NCI-H345 treated with DMSO at 0.1 percent for 48 hours (cell line): ENCODE results near the gene AGPAT3.
"Not testable (repeated sequence)": the region's sequence is repeated elsewhere in the genome, so short reads cannot be mapped to it uniquely, and the experiment has no call there.

Experiments
- DNase-seq: peaks from one replicate; lab custom pipeline; 2025; ENCODE audit not compliant: unreplicated experiment; lab: John Stamatoyannopoulos, UW

AGPAT3 gene

GRCh38 chr21:43881935-43882334, 16.9 kb downstream of the AGPAT3 start:
- no peak for DNase-seq

DNA sequence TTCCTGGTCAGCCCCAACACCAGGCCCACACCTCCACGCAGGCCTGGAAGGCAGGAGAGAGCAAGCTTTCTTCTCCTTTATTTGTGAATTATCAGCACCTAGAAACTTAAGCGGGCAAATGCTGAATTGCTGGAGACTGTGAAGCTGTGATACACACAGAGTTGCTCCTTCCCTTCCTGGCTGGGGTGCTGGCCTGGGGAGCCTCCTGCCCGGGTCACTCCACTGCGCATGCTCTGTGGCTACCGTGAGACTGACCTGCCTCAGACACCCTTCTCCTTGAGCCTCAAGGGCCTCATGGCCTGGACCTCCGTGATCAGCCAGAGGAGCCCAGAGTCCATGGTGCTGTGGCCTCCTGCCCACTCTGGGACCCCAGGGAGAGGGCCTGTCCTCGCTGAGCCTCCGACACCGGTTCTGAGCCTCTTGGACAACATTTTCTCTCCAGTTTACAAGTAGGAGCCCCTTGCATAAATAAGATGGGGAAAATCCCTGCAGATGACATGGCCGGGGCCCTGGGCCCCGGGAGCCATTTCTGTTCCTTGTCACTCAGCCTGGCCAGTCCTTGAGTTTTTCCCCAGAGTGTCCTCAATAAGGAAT, 18.0 kb downstream of the AGPAT3 start:
- DNase-seq, result no peak

DNA sequence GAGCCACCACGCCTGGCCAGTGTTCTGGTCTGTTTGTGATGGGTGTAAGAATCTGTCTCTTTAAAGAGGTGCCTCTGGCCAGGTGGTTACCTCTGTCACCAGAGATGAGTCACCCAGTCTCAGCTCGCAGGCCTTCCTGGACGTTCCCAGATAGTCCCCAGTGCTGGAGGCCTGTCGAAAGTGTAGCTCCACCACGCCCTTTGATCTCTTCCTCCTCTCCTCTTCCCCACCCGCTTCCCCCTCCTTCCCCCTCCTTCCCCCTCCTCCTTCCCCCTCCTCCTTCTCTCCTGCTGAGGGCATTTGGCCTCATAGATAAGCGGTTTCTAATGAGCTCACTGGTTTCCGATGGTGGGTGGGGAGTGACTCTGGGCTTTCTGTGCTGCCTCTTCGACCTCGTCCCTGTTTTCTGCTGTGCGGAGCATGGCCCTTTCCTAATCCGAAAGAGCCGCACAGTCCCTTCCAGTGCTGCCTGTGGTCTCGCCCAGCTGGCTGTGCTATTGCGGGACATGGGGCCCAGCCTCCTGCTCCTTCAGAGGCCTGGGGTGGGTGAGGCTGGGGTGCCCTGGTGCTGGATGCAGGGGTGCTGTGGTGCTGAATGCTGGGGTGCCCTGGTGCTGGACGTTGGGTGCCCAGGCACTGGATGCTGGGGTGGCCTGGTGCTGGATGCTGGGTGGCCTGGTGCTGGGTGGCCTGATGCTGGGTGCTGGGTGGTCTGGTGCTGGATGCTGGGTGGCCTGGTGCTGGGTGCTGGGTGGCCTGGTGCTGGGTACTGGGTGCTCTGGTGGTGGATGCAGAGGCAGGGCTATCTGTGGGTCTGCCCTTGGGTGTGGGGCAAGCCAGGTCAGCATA, 19.2 kb downstream of the AGPAT3 start:
- DNase-seq, result no peak

DNA sequence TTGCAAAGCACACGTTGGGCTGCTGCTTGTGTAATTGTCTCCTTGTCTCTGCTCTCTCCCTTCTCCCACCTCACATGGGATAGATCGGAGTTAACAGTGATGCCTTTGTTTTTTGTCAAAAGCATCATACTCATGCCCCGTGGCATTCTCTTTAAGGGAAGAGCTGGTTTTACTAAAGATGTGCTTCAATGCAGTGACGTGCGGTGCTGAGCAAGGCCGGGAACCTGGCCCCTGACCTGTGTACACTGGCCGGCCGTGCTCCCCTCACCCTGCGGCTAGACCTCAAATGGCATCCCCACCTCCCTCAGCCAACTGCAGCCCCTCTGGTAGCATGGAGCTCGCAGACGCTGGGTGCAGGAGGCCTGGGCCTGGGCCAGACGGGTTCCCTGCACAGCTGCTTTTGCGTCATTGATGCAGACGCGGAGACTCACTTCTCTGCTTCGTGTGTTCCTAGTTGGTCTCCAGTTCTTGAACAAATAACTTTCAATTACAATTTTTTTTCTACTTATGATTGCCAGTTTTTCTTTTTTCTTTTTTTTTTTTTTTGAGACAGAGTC, 19.9 kb downstream of the AGPAT3 start:
- DNase-seq, result no peak

DNA sequence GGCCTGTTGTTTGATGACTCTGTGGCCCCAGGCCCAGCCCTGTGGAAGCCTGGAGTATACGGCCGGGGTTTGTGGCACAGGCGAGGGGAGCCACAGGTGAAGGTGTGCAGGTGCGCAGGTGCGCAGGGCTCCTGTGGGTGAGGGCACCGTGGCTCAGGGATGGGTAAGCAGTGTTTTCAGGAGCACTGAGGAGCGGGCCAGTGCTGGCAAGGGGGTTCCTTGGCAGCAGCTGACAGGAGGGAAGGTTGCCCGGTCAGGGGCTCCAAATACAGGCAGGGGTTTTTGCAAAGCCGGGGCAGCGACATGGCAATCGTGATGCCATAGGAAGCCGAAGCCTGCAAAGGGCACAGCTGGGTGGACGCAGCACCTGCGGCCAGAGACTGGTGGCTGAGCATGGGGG, 20.7 kb downstream of the AGPAT3 start:
- no peak for DNase-seq

DNA sequence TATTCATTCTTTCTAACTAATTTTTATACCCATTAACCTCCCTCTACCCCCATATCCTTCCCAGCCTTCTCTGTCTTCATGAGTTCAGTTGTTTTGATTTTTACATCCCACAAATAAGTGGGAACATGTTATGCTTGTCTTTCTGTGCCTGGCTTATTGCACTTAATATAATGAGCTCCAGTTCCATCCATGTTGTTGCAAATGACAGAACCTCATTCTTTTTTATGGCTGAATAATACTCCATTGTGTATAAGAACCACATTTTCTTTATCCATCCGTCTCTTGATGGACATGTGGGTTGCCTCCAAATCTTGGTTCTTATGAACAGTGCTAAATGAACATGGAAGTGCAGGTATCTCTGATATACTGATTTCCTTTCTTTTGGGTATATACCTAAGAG, 21.5 kb downstream of the AGPAT3 start:
- no peak for DNase-seq

- DNase-seq, result no peak
Measured at GRCh38 chr21:43889069-43889468, 24.0 kb downstream of the AGPAT3 start.

GRCh38 chr21:43890042-43890441, 25.0 kb downstream of the AGPAT3 start:
- no peak for DNase-seq

DNA sequence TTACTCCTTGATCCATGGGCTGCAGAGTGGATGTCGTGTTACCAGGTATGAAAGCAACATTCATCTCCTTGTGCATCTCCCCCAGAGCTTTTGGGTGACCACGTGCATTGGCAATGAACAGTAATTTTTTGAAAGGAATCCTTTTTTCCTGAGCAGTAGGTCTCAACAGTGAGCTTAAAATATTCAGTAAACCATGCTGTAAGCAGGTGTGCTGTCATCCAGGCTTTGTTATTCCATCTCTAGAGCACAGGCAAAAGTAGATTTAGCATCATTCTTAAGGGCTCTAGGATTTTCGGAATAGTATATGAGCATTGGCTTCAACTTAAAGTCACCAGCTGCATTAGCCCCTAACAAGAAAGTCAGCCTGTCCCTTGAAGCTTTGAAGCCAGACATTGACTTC, 27.3 kb downstream of the AGPAT3 start:
- no peak for DNase-seq

GRCh38 chr21:43892984-43893535, 28.0 kb downstream of the AGPAT3 start:
- DNase-seq, result no peak

GRCh38 chr21:43893536-43894205, 28.6 kb downstream of the AGPAT3 start:
- DNase-seq, result no peak

DNA sequence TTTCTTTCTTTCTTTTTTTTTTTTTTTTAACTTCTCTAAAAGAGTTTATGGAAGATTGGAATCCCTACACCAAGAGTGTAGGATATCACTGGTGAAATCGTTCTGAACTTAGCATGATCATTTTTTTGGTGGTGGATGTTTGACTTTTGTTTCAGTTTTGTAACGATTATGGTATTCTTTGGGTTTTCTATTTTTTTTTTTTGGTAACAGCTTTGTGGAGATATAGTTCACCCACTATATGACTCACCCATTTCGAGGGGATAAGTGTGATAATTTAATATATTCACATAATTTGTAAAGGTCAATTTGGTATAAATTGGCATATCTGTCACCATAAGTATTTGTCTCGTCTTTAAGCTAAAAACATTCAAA, 29.2 kb downstream of the AGPAT3 start:
- no peak for DNase-seq

DNA sequence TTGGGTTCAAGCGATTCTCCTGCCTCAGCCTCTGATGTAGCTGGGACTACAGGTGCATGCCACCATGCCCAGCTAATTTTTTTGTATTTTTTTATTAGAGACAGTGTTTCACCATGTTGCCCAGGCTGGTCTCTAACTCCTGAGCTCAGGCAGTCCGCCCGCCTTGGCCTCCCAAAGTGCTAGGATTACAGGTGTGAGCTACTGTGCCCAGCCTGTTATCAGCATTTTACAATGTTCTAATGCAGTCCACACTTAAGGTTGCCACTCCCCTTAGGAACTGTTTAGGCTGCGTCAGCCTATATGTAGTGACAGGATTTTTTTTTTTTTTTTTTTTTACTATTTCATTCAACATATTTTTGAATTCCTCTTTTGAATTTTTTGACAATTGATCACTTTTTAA, 30.2 kb downstream of the AGPAT3 start:
- no peak for DNase-seq

GRCh38 chr21:43896696-43897299, 31.8 kb downstream of the AGPAT3 start:
- DNase-seq, result not testable (repeated sequence)

- DNase-seq, result no peak
Measured at GRCh38 chr21:43899307-43900077, 34.5 kb downstream of the AGPAT3 start.

GRCh38 chr21:43900078-43900385, 35.0 kb downstream of the AGPAT3 start:
- DNase-seq, result no peak

DNA sequence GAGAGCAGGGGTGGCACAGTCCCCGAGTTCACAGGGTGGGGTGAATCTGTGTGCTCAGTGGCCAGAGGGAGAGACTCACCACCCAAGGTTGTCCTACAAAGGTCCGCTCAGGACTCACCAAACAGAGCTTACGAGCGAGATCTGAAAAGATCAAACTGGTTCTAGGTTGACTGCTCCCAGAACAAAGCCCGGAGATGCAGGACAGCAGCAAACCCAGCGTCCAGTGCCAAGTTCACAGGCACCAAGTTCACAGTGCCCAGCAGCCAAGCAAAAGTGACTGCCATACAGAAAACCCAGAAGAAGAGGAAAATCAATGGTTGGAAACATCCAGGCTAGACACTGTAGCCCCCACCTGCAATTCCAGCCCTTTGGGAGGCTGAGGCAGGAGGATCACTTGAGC, 35.7 kb downstream of the AGPAT3 start:
- DNase-seq, result no peak

- no peak for DNase-seq
Measured at GRCh38 chr21:43902441-43902840, 37.4 kb downstream of the AGPAT3 start.

DNA sequence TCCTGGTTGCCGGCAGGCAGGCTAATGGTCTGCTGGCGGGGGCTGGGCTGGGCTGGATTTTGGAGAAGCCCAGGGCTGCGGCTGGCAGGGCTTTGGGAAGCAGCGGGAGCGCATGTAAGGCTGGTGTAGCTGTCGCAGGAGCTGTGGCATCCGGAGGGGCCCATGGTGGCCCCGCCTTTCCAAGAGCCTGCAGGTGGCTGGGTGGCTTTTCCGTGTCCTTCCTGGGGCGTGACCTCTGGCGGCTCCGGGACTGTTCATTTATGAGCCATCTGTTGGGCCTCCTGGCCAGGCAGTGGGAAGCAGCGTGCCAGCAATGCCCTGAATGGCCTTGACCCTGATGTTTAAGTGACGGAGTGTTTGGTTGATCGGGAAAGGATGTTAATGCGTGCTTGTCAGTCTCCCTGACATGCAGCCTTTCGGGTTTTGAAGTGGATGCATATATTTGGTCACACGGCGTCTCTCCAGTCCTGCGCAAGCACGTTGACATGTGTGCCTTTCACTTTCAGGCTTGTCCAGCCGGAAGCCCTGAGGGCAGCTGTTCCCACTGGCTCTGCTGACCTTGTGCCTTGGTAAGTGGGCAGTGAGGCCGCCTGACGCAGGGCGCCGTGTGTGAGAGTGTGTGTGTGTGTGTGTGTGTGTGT, 38.5 kb downstream of the AGPAT3 start:
- no peak for DNase-seq

GRCh38 chr21:43904331-43904781, 39.3 kb downstream of the AGPAT3 start:
- no peak for DNase-seq
